ENCODE results near the gene NCOA3. TPM values are rescaled to one million over a fixed set of nuclear protein-coding genes. Genes with fewer than 3 reads are reported as not detected.

The NCOA3 gene
- total RNA-seq, 2 experiments from 2014 or later = 59.9 to 65.4 TPM

DNA sequence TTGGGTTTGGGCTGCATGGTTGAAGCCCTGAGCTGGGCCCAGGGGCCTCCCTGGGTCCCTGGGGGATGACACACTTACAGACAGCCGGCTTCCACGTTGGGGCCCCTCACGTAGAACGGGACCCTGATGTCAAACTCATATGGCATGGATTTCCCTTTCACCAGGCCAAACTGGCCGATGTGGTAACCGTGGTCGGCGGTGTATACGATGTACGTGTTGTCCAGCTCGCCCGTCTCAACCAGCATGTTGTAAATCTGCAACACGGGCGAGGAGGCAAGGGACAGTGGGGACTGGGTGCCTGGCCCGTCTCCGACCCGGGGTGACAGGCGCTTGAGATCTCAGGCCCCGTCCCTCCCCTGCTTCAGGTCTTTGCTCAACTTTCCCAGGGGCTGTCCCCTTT is 181.2 kb downstream of the NCOA3 start:
- ChIA-PET POLR2A (no interaction called here), CTCF (no interaction called here)
- Histone ChIP-seq H3K4me3 (ENCODE audit: low read length) (no peak overlapping the region), H3K9me3 (ENCODE audit: control insufficient read depth in 1 of 2, insufficient read depth in 1 of 2, low read length in 2 of 2) (no peaks in the 10 kb centered on the region), H3K27me3 (ENCODE audit: control insufficient read depth in 1 of 2, insufficient read depth in 2 of 2, low read length in 2 of 2) (no peaks in the 10 kb centered on the region), H3K27ac (ENCODE audit: low read depth in 1 of 2, low read length in 2 of 2) (no peak overlapping the region), H3K4me1 (ENCODE audit: insufficient read depth, low read length) (peaks cover 1% of the 10 kb centered on the region), H3K36me3 (ENCODE audit: insufficient read depth, low read length) (no peaks in the 10 kb centered on the region)
- no peak for ATAC-seq (ENCODE audit: poor library complexity)
- Mint-ChIP-seq H3K36me3 (ENCODE audit: low read depth) (no peaks in the 10 kb centered on the region), H3K27ac (no peak overlapping the region), H3K27me3 (no peaks in the 10 kb centered on the region), H3K4me3 (no peak overlapping the region), H3K9me3 (no peaks in the 10 kb centered on the region), H3K4me1 (ENCODE audit: low read depth) (peaks cover 3% of the 10 kb centered on the region)
- no peak for DNase-seq
- intact Hi-C loops (cut with DNase I, micrococcal nuclease) = no loop called here
- TF ChIP-seq, protein P1, sequence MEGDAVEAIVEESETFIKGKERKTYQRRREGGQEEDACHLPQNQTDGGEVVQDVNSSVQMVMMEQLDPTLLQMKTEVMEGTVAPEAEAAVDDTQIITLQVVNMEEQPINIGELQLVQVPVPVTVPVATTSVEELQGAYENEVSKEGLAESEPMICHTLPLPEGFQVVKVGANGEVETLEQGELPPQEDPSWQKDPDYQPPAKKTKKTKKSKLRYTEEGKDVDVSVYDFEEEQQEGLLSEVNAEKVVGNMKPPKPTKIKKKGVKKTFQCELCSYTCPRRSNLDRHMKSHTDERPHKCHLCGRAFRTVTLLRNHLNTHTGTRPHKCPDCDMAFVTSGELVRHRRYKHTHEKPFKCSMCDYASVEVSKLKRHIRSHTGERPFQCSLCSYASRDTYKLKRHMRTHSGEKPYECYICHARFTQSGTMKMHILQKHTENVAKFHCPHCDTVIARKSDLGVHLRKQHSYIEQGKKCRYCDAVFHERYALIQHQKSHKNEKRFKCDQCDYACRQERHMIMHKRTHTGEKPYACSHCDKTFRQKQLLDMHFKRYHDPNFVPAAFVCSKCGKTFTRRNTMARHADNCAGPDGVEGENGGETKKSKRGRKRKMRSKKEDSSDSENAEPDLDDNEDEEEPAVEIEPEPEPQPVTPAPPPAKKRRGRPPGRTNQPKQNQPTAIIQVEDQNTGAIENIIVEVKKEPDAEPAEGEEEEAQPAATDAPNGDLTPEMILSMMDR (IDR thresholded peaks at IDR 0.05) = no peak

- H3K27ac ChIP-seq (ENCODE audit: low read depth in 1 of 2, low read length in 2 of 2) = no peak overlapping the region
- no peaks in the 10 kb centered on the region for H3K4me1 Mint-ChIP-seq (ENCODE audit: low read depth)
- H3K36me3 ChIP-seq (ENCODE audit: insufficient read depth, low read length) = no peaks in the 10 kb centered on the region
- H3K36me3 Mint-ChIP-seq (ENCODE audit: low read depth) = no peaks in the 10 kb centered on the region
- intact Hi-C loops (cut with DNase I, micrococcal nuclease) = no loop called here
- no peaks in the 10 kb centered on the region for H3K9me3 ChIP-seq (ENCODE audit: control insufficient read depth in 1 of 2, insufficient read depth in 1 of 2, low read length in 2 of 2)
- no peaks in the 10 kb centered on the region for H3K27me3 ChIP-seq (ENCODE audit: control insufficient read depth in 1 of 2, insufficient read depth in 2 of 2, low read length in 2 of 2)
- no peaks in the 10 kb centered on the region for H3K27me3 Mint-ChIP-seq
- H3K4me1 ChIP-seq (ENCODE audit: insufficient read depth, low read length) = no peaks in the 10 kb centered on the region
- no peaks in the 10 kb centered on the region for H3K9me3 Mint-ChIP-seq
- DNase-seq (no peak), ATAC-seq (ENCODE audit: poor library complexity) (no peak)
- no peak overlapping the region for H3K4me3 ChIP-seq (ENCODE audit: low read length)
- no peak overlapping the region for H3K4me3 Mint-ChIP-seq
- CTCF ChIA-PET = no interaction called here
- TF ChIP-seq, protein P1 (IDR thresholded peaks at IDR 0.05) = no peak
- POLR2A ChIA-PET = no interaction called here
- no peak overlapping the region for H3K27ac Mint-ChIP-seq
Measured at GRCh38 chr20:47684306-47685080, 182.8 kb downstream of the NCOA3 start.

- Mint-ChIP-seq H3K36me3 (ENCODE audit: low read depth) (no peaks in the 10 kb centered on the region), H3K27ac (no peak overlapping the region), H3K4me3 (no peak overlapping the region), H3K4me1 (ENCODE audit: low read depth) (no peaks in the 10 kb centered on the region), H3K9me3 (peaks cover 3% of the 10 kb centered on the region), H3K27me3 (no peaks in the 10 kb centered on the region)
- CTCF ChIA-PET = no interaction called here
- DNase-seq (no peak), ATAC-seq (ENCODE audit: poor library complexity) (no peak)
- POLR2A ChIA-PET = no interaction called here
- intact Hi-C loops (cut with DNase I, micrococcal nuclease) = no loop called here
- H3K36me3 ChIP-seq (ENCODE audit: insufficient read depth, low read length) = no peaks in the 10 kb centered on the region
- H3K4me3 ChIP-seq (ENCODE audit: low read length) = no peak overlapping the region
- H3K4me1 ChIP-seq (ENCODE audit: insufficient read depth, low read length) = no peaks in the 10 kb centered on the region
- no peaks in the 10 kb centered on the region for H3K27me3 ChIP-seq (ENCODE audit: control insufficient read depth in 1 of 2, insufficient read depth in 2 of 2, low read length in 2 of 2)
- TF ChIP-seq, protein P1 (IDR thresholded peaks at IDR 0.05) = no peak
- no peaks in the 10 kb centered on the region for H3K9me3 ChIP-seq (ENCODE audit: control insufficient read depth in 1 of 2, insufficient read depth in 1 of 2, low read length in 2 of 2)
- no peak overlapping the region for H3K27ac ChIP-seq (ENCODE audit: low read depth in 1 of 2, low read length in 2 of 2)
Measured at GRCh38 chr20:47686545-47686944, 184.9 kb downstream of the NCOA3 start.

Data from CD4-positive, alpha-beta T cell (primary cell).